HG02840 (cell line): Measurements from ENCODE around the gene CD81.

Experiments
- ATAC-seq: cut with Tn5 transposase; IDR thresholded peaks from one replicate; pipeline ENCODE4 v1.9.1; 2021; ENCODE audit warnings: mild to moderate bottlenecking, moderate library complexity, moderate number of reproducible peaks; ENCODE audit not compliant: unreplicated experiment, low FRiP score

The CD81 gene

GRCh38 chr11:2432628-2433071 lies 55.5 kb downstream of the CD81 start:
- no peak for ATAC-seq

- no peak for ATAC-seq
These were observed 56.2 kb downstream of the CD81 start for GRCh38 chr11:2433106-2433925.

- ATAC-seq = no peak
These were observed 56.9 kb downstream of the CD81 start for GRCh38 chr11:2434008-2434407.

- ATAC-seq = no peak
These were observed 57.6 kb downstream of the CD81 start for GRCh38 chr11:2434506-2435255.

- no peak for ATAC-seq
These were observed 58.3 kb downstream of the CD81 start for GRCh38 chr11:2435288-2436012.

GRCh38 chr11:2436013-2436520 lies 59.0 kb downstream of the CD81 start:
- no peak for ATAC-seq

- no peak for ATAC-seq
These were observed 59.5 kb downstream of the CD81 start for GRCh38 chr11:2436521-2437031.

GRCh38 chr11:2437516-2437915 lies 60.4 kb downstream of the CD81 start:
- ATAC-seq = no peak

GRCh38 chr11:2439820-2440219 lies 62.7 kb downstream of the CD81 start:
- ATAC-seq = no peak

- no peak for ATAC-seq
These were observed 63.5 kb downstream of the CD81 start for GRCh38 chr11:2440646-2441045.

GRCh38 chr11:2441171-2441570 lies 64.1 kb downstream of the CD81 start:
- no peak for ATAC-seq

GRCh38 chr11:2442589-2442988 lies 65.5 kb downstream of the CD81 start:
- no peak for ATAC-seq

GRCh38 chr11:2443406-2443805 lies 66.3 kb downstream of the CD81 start:
- no peak for ATAC-seq

- ATAC-seq = no peak
These were observed 67.0 kb downstream of the CD81 start, which contains the start of gene TRPM5 for GRCh38 chr11:2443881-2444820. Gene TRPM5 (minus strand): TSS chr11:2444514. CDS start chr11:2423036, 21,478 bp downstream.

- ATAC-seq = no peak
These were observed 68.0 kb downstream of the CD81 start, which contains the start of gene KCNQ1 for GRCh38 chr11:2444821-2445745. Gene KCNQ1 (plus strand): TSS chr11:2445008. CDS start chr11:2445099, 91 bp downstream.

- ATAC-seq = no peak
These were observed 68.8 kb downstream of the CD81 start for GRCh38 chr11:2445746-2446551.

GRCh38 chr11:2446590-2447252 lies 69.6 kb downstream of the CD81 start:
- ATAC-seq = no peak
